HL-60 (cell line): ENCODE measurements around the gene MMP24.

Experiments used
- CTCF ChIP-seq: IDR thresholded peaks from one replicate; pipeline ENCODE4 v1.5.1; 2011; ENCODE audit warnings: low read length, control low read depth, inconsistent platforms; ENCODE audit not compliant: insufficient read depth
- GABPA ChIP-seq: IDR thresholded peaks from 2 replicates; pipeline ENCODE4 v1.6.1; 2012; ENCODE audit warnings: low read depth
- POLR2AphosphoS5 ChIP-seq: IDR thresholded peaks from 2 replicates; pipeline ENCODE4 v1.6.1; 2012; ENCODE audit warnings: low read depth
- SPI1 ChIP-seq: IDR thresholded peaks from 2 replicates; pipeline ENCODE4 v1.6.1; 2012; ENCODE audit warnings: low read depth, mild to moderate bottlenecking, borderline replicate concordance

GRCh38 chr20:35312318-35312717 is 85.8 kb downstream of the MMP24 start:
- TF ChIP-seq CTCF, result no peak
- no peak for TF ChIP-seq SPI1
- TF ChIP-seq POLR2AphosphoS5, result no peak
- no peak for TF ChIP-seq GABPA
